ENCODE results near the gene PRKCQ. TPM values are rescaled to one million over a fixed set of nuclear protein-coding genes. Genes with fewer than 3 reads are reported as not detected.

The PRKCQ gene
- total RNA-seq, 1 experiment from 2014 or later = 12.1 TPM

DNA sequence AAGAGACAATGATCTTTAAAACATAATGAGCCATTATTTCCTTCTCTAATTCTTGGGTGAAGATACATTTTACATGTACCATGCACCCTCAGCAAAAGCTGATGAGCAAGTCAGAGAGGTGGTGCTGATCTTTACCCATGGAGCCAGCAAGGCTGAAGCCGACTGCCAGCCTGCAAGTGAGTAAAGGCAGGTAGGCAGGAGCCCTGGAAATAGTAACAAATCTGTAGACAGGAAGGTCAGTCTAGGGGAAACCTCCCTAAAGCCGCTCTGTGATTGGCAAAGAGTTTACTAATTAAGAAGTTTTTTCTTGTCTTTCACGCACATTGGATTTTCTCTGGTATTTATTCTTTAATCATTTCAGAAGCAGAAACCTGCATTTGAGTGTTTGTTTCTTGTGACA is 67.9 kb downstream of the PRKCQ start:
- H3K4me1 Mint-ChIP-seq = peaks cover 12 to 18% of the 10 kb centered on the region in 2 experiments

More for the DNA sequence above, 67.9 kb downstream of the PRKCQ start:
- H3K79me2 ChIP-seq (ENCODE audit: insufficient read depth, low read length) = no peaks in the 10 kb centered on the region
- H2BK5ac ChIP-seq (ENCODE audit: insufficient read length, low read length) = no peak overlapping the region
- no peaks in the 10 kb centered on the region for H3K23me2 ChIP-seq (ENCODE audit: insufficient read length, low read depth, low read length, poor library complexity, severe bottlenecking)
- no peaks in the 10 kb centered on the region for H3K79me1 ChIP-seq (ENCODE audit: insufficient read depth, low read depth, low read length, poor library complexity, severe bottlenecking)
- H3K27me3 ChIP-seq (ENCODE audit: insufficient read depth, low read length) = no peaks in the 10 kb centered on the region
- no peak overlapping the region for H3K27ac Mint-ChIP-seq
- no CpG with 5 or more reads among the region's 3 CpGs for WGBS (ENCODE audit: extremely low coverage, insufficient read length, low lambda C conversion rate)
- no peak overlapping the region for H2BK20ac ChIP-seq (ENCODE audit: low read depth, low read length, poor library complexity, severe bottlenecking)
- no peak overlapping the region for H2BK120ac ChIP-seq (ENCODE audit: low read depth, low read length, poor library complexity, severe bottlenecking)
- H4K91ac ChIP-seq (ENCODE audit: insufficient read length, low read depth, low read length) = no peak overlapping the region
- H3K4me2 ChIP-seq (ENCODE audit: insufficient read depth, insufficient read length, low read length) = no peak overlapping the region
- no peak overlapping the region for H2AFZ ChIP-seq (ENCODE audit: low read length)
- no peak overlapping the region for H3K4ac ChIP-seq (ENCODE audit: low read depth, low read length)
- H4K20me1 ChIP-seq (ENCODE audit: control insufficient read depth, insufficient read depth, insufficient read length) = no peaks in the 10 kb centered on the region
- no peak overlapping the region for H3K23ac ChIP-seq (ENCODE audit: insufficient read length, low read depth, low read length)
- H2BK15ac ChIP-seq (ENCODE audit: low read depth, low read length) = no peak overlapping the region
- H3K18ac ChIP-seq (ENCODE audit: insufficient read length, low read depth, low read length) = no peak overlapping the region
- H3K4me3 Mint-ChIP-seq = no peak overlapping the region
- peaks cover 18 to 44% (median 24%) of the 10 kb centered on the region in 3 experiments for H3K36me3 Mint-ChIP-seq (ENCODE audit: insufficient read depth in 1 of 3, low read depth in 3 of 3)
- no peak overlapping the region for H2AK5ac ChIP-seq (ENCODE audit: insufficient read length, low read length)
- no peak overlapping the region for H4K5ac ChIP-seq (ENCODE audit: insufficient read length, low read depth, low read length)
- H3K9me3 Mint-ChIP-seq = peaks cover 4 to 17% of the 10 kb centered on the region in 2 experiments; a peak in 4 of 5 replicates
- no peaks in the 10 kb centered on the region for H3K27me3 Mint-ChIP-seq (ENCODE audit: low read depth)
- H3K9me3 ChIP-seq (ENCODE audit: control insufficient read depth, low read depth, low read length) = peaks cover 8% of the 10 kb centered on the region
- H4K8ac ChIP-seq (replicated peaks; ENCODE audit: insufficient read length, low read depth, low read length) = no peak overlapping the region
- no peak overlapping the region for H3T11ph ChIP-seq (ENCODE audit: low read length)
- no peaks in the 10 kb centered on the region for H3K4me1 ChIP-seq (ENCODE audit: insufficient read depth, low read length)
- H3K56ac ChIP-seq (ENCODE audit: insufficient read length, low read depth, low read length) = no peak overlapping the region
- H3K9ac ChIP-seq (ENCODE audit: extremely low read depth, insufficient read length, low read length) = no peak overlapping the region
- no peak overlapping the region for H2BK12ac ChIP-seq (ENCODE audit: insufficient read length, low read depth, low read length)
- no peak overlapping the region for H3K14ac ChIP-seq (ENCODE audit: insufficient read depth, low read length)
- no peak for TF ChIP-seq CTCF (conservative IDR thresholded peaks at IDR 0.05)
- DNase-seq = no peak
- H3K27ac ChIP-seq (ENCODE audit: insufficient read length, low read depth, low read length) = no peak overlapping the region
